ENCODE measurements around the gene OPRM1.

DNA sequence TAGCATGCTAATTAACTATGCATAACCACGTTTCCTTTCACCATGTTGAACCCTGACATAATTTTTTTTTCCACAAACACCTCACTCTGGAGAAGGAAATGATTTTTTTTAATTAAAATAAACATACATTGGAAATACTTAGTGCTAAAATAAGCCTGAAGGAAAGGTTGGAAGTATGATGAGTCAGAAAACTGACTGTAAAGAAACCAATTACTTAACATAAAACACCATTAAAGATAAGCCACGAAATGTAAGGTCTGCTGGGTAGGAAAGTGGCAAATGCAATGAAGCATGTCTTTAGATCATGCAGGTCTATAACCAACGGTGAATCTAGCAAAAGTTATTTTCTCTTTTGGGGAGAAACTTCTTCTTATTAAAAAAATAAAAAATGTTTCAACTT is 47.5 kb downstream of the OPRM1 start:
- TF ChIP-seq, protein P1, sequence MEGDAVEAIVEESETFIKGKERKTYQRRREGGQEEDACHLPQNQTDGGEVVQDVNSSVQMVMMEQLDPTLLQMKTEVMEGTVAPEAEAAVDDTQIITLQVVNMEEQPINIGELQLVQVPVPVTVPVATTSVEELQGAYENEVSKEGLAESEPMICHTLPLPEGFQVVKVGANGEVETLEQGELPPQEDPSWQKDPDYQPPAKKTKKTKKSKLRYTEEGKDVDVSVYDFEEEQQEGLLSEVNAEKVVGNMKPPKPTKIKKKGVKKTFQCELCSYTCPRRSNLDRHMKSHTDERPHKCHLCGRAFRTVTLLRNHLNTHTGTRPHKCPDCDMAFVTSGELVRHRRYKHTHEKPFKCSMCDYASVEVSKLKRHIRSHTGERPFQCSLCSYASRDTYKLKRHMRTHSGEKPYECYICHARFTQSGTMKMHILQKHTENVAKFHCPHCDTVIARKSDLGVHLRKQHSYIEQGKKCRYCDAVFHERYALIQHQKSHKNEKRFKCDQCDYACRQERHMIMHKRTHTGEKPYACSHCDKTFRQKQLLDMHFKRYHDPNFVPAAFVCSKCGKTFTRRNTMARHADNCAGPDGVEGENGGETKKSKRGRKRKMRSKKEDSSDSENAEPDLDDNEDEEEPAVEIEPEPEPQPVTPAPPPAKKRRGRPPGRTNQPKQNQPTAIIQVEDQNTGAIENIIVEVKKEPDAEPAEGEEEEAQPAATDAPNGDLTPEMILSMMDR (IDR thresholded peaks at IDR 0.05) = no peak
- no peak for TF ChIP-seq POLR2A (IDR thresholded peaks at IDR 0.05)

All from Peyer's patch (tissue), 4 donors.